ENCODE measurements around the gene LIME1. TPM values are rescaled to one million over a fixed set of nuclear protein-coding genes. Genes with fewer than 3 reads are reported as not detected.

LIME1 gene
- total and polyA plus RNA-seq, 2 of the 8 experiments (the other 6 are each of a cell fraction or from before 2014, with no cell fraction given), result 4.5 to 5.9 TPM

DNA sequence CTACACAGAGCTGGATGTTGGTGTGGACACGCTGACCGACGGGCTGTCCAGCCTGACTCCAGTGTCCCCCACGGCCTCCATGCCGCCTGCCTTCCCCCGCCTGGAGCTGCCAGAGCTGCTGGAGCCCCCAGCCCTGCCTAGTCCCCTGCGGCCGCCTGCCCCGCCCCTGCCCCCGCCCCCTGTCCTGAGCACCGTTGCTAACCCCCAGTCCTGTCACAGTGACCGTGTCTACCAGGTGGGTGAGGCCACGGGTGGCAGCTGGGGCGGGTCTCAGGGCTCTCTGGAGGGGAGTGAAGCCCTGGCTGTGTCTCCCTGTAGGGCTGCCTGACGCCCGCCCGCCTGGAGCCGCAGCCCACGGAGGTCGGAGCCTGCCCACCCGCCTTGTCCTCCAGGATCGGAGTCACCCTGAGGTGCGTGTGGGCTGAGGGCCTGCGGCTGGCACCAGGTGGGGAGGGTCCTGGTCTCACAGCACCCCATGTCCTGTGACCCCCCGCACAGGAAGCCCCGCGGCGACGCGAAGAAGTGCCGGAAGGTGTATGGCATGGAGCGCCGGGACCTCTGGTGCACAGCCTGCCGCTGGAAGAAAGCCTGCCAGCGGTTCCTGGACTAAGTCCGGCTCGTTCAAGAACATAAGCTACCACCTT is 6.0 kb downstream of the LIME1 start:
- Histone ChIP-seq H2BK15ac (ENCODE audit: low read length) (no peak overlapping the region), H3K4ac (replicated peaks; ENCODE audit: insufficient read length, low read depth, low read length) (no peak overlapping the region), H3K4me3 (ENCODE audit: extremely low read depth in 1 of 4, insufficient read depth in 2 of 4, low read depth in 3 of 4, low read length in 4 of 4) (no peak overlapping the region), H3K18ac (ENCODE audit: extremely low read depth, low read length) (no peak overlapping the region), H3K4me1 (replicated peaks in 1 of 4; ENCODE audit: control insufficient read depth in 3 of 4, insufficient read depth in 4 of 4, low read length in 3 of 4) (peaks cover 0 to 17% (median 12%) of the 10 kb centered on the region in 4 experiments; a peak in 6 of 7 replicates), H3K36me3 (ENCODE audit: control insufficient read depth in 2 of 4, insufficient read depth in 4 of 4, low read length in 3 of 4) (peaks cover 0 to 12% (median 6%) of the 10 kb centered on the region in 4 experiments; a peak in 3 of 8 replicates), H3K23me2 (ENCODE audit: low read depth, low read length) (peaks cover 13% of the 10 kb centered on the region; the same call in 1 of the 2 replicates), H3K14ac (ENCODE audit: insufficient read length) (no peak overlapping the region), H2AK5ac (ENCODE audit: low read depth, low read length) (no peak overlapping the region), H2AFZ (ENCODE audit: low read length) (no peak overlapping the region), H3K4me2 (ENCODE audit: insufficient read depth in 1 of 2, low read depth in 2 of 2, low read length in 2 of 2) (no peak overlapping the region), H3K27ac (ENCODE audit: low read depth, low read length) (no peak overlapping the region), H4K5ac (ENCODE audit: insufficient read length, low read depth, low read length) (no peak overlapping the region), H2BK5ac (ENCODE audit: low read depth, low read length) (0 out of 2 replicates have a peak overlapping the region, but pooled peaks have one; percentile 9), H3K23ac (ENCODE audit: insufficient read length) (no peak overlapping the region), H3K56ac (replicated peaks; ENCODE audit: insufficient read length, low read depth, low read length) (no peak overlapping the region), H4K8ac (ENCODE audit: extremely low read depth, insufficient read depth, low read length) (peak overlapping the region; percentile 2; the same call in 1 of the 2 replicates), H3K79me2 (ENCODE audit: control insufficient read depth in 1 of 2, insufficient read depth in 2 of 2, low read length in 2 of 2) (no peaks in the 10 kb centered on the region), H2BK12ac (ENCODE audit: low read depth, low read length) (no peak overlapping the region), H2BK20ac (ENCODE audit: low read length) (no peak overlapping the region), H4K20me1 (replicated peaks in 1 of 2; ENCODE audit: control insufficient read depth in 1 of 2, insufficient read depth in 2 of 2, low read length in 2 of 2) (peaks cover 0 to 4% of the 10 kb centered on the region in 2 experiments), H3K9me3 (ENCODE audit: insufficient read depth in 2 of 2, low read depth in 1 of 2, low read length in 1 of 2) (no peaks in the 10 kb centered on the region), H2BK120ac (replicated peaks; ENCODE audit: low read depth, low read length) (no peak overlapping the region), H3K9ac (replicated peaks in 1 of 4; ENCODE audit: extremely low read depth in 1 of 4, low read depth in 3 of 4, low read length in 3 of 4) (no peak overlapping the region), H3K27me3 (replicated peaks in 1 of 4; ENCODE audit: control insufficient read depth in 3 of 4, extremely low read depth in 1 of 4, insufficient read depth in 3 of 4, low read length in 3 of 4) (peaks cover 0 to 8% (median 6%) of the 10 kb centered on the region in 4 experiments; a peak in 4 of 7 replicates), H4K91ac (replicated peaks; ENCODE audit: insufficient read length, low read length) (no peak overlapping the region), H3K79me1 (ENCODE audit: low read depth, low read length) (no peaks in the 10 kb centered on the region)
- no peak for TF ChIP-seq RXRA (IDR thresholded peaks at IDR 0.05; ENCODE audit: insufficient read depth, low read depth, low read length)
- ChIA-PET CTCF (ENCODE audit: partially characterized antibody) (interaction anchor here (1.1 to 2.2 kb wide), 8 partner anchors 9 to 265 kb away, joined by 3 to 18 read pairs (median 4); partner anchors contain the start of gene TPD52L2), POLR2A (ENCODE audit: partially characterized antibody) (interaction anchor here (0.6 to 2.6 kb wide), 7 partner anchors 35 to 214 kb away, joined by 3 to 11 read pairs (median 4); partner anchors contain the start of genes ARFRP1, RTEL1, TPD52L2 and UCKL1)
- peak in 1 of 2 experiments; percentile 46 for DNase-seq (ENCODE audit: low read depth in 1 of 2, low spot score in 2 of 2)
- FAIRE-seq, result no peak
- WGBS, 2 experiments (ENCODE audit: extremely low coverage in 1 of 2, insufficient coverage in 1 of 2, insufficient read length in 1 of 2, insufficient replicate concordance in 2 of 2, low coverage in 1 of 2, low lambda C conversion rate in 2 of 2, missing lambda C conversion rate in 1 of 2), result 98% methylated on average over 21 of the region's 37 CpGs; no CpG with 5 or more reads in 1 of the 2 experiments
